OCI-LY1 (cell line): Measurements from ENCODE around the gene ATP8A2.

Source experiments
- H2AFZ ChIP-seq: fragments of 200-600 bp; sonication (generic), shearing (Covaris generic); 2 replicates; pipeline ENCODE4 v1.6.0; 2014; ENCODE audit warnings: antibody characterized with exemption, mild to moderate bottlenecking, low read length
- H3F3A ChIP-seq: fragments of 200-600 bp; sonication (generic), shearing (Covaris generic); 2 replicates; pipeline ENCODE4 v1.6.0; 2014; ENCODE audit warnings: mild to moderate bottlenecking, antibody characterized with exemption, low read length, moderate library complexity; ENCODE audit not compliant: insufficient read depth
- H3K27ac ChIP-seq: fragments of 200-600 bp; sonication (generic); 2 replicates; pipeline ENCODE4 v1.5.1; 2014; ENCODE audit warnings: low read length, mixed run types, mild to moderate bottlenecking, low read depth; ENCODE audit not compliant: poor library complexity, severe bottlenecking
- H3K27me3 ChIP-seq: fragments of 200-600 bp; sonication (generic); 2 replicates; pipeline ENCODE4 v1.6.0; 2014; ENCODE audit warnings: antibody characterized with exemption, mild to moderate bottlenecking, low read length, moderate library complexity; ENCODE audit not compliant: insufficient read depth
- H3K36me3 ChIP-seq: fragments of 200-600 bp; sonication (generic); 2 replicates; pipeline ENCODE4 v1.6.1; 2014; ENCODE audit warnings: mild to moderate bottlenecking, antibody characterized with exemption, low read length, moderate library complexity, mixed read lengths; ENCODE audit not compliant: insufficient read depth
- H3K4me1 ChIP-seq: fragments of 200-600 bp; sonication (generic); 2 replicates; pipeline ENCODE4 v1.5.1; 2014; ENCODE audit warnings: mild to moderate bottlenecking, low read length, moderate library complexity; ENCODE audit not compliant: insufficient read depth, severe bottlenecking
- H3K4me2 ChIP-seq: fragments of 200-600 bp; sonication (generic), shearing (Covaris generic); 2 replicates; pipeline ENCODE4 v1.6.1; 2014; ENCODE audit warnings: low read length
- H3K4me3 ChIP-seq: fragments of 200-600 bp; sonication (generic); 2 replicates; pipeline ENCODE4 v1.5.1; 2014; ENCODE audit warnings: low read length, low read depth, mild to moderate bottlenecking, mixed read lengths; ENCODE audit not compliant: poor library complexity, severe bottlenecking
- H3K79me2 ChIP-seq: fragments of 200-600 bp; shearing (Covaris generic); 2 replicates; pipeline ENCODE4 v1.6.1; 2016; ENCODE audit warnings: mixed run types, low read length, mixed read lengths; ENCODE audit not compliant: insufficient read depth
- H3K9ac ChIP-seq: fragments of 200-600 bp; sonication (generic), shearing (Covaris generic); 2 replicates; pipeline ENCODE4 v1.6.1; 2014; ENCODE audit warnings: mild to moderate bottlenecking, low read length, mixed read lengths
- H3K9me2 ChIP-seq: fragments of 200-600 bp; sonication (generic), shearing (Covaris generic); 2 replicates; pipeline ENCODE4 v1.6.1; 2014; ENCODE audit warnings: low read depth, mild to moderate bottlenecking, low read length, mixed read lengths
- H3K9me3 ChIP-seq: fragments of 200-600 bp; shearing (Covaris generic); 2 replicates; pipeline ENCODE4 v1.6.1; 2014; ENCODE audit warnings: low read length, mixed read lengths
- H4K20me1 ChIP-seq: fragments of 200-600 bp; sonication (generic), shearing (Covaris generic); 2 replicates; pipeline ENCODE4 v1.6.0; 2016; ENCODE audit warnings: mild to moderate bottlenecking, low read length; ENCODE audit not compliant: insufficient read depth
- CTCF ChIP-seq: fragments of 200-600 bp; sonication (generic), shearing (Covaris generic); IDR thresholded peaks from 2 replicates; pipeline ENCODE4 v1.5.1; 2017; ENCODE audit warnings: mild to moderate bottlenecking, antibody characterized with exemption, low read length, moderate library complexity, mixed read lengths
- EZH2 ChIP-seq: fragments of 200-600 bp; sonication (generic), shearing (Covaris generic); IDR thresholded peaks from 2 replicates; pipeline ENCODE4 v1.8.0; 2017; ENCODE audit warnings: borderline replicate concordance, mixed run types, mild to moderate bottlenecking, antibody characterized with exemption, low read length, moderate library complexity, mixed read lengths

The ATP8A2 gene

GRCh38 chr13:25674371-25674770 lies 302.6 kb downstream of the ATP8A2 start:
- H3K9me3 ChIP-seq, result no peaks in the 10 kb centered on the region
- no peaks in the 10 kb centered on the region for H3K9me2 ChIP-seq
- no peak overlapping the region for H2AFZ ChIP-seq
- H3K4me1 ChIP-seq, result no peaks in the 10 kb centered on the region
- H3K4me3 ChIP-seq, result no peak overlapping the region
- no peak overlapping the region for H3K9ac ChIP-seq
- no peaks in the 10 kb centered on the region for H4K20me1 ChIP-seq
- no peak overlapping the region for H3K27ac ChIP-seq
- H3F3A ChIP-seq, result no peaks in the 10 kb centered on the region
- no peak overlapping the region for H3K4me2 ChIP-seq
- H3K36me3 ChIP-seq, result no peaks in the 10 kb centered on the region
- H3K27me3 ChIP-seq, result no peaks in the 10 kb centered on the region
- TF ChIP-seq CTCF (no peak), EZH2 (no peak)
- H3K79me2 ChIP-seq, result no peaks in the 10 kb centered on the region

- no peaks in the 10 kb centered on the region for H3F3A ChIP-seq
- TF ChIP-seq CTCF, result no peak
- TF ChIP-seq EZH2, result no peak
- H3K9me2 ChIP-seq, result no peaks in the 10 kb centered on the region
- H3K4me2 ChIP-seq, result no peak overlapping the region
- H3K27ac ChIP-seq, result no peak overlapping the region
- no peaks in the 10 kb centered on the region for H3K4me1 ChIP-seq
- no peak overlapping the region for H3K4me3 ChIP-seq
- no peaks in the 10 kb centered on the region for H3K27me3 ChIP-seq
- H3K36me3 ChIP-seq, result no peaks in the 10 kb centered on the region
- H3K79me2 ChIP-seq, result no peaks in the 10 kb centered on the region
- H3K9ac ChIP-seq, result no peak overlapping the region
- no peaks in the 10 kb centered on the region for H4K20me1 ChIP-seq
- no peak overlapping the region for H2AFZ ChIP-seq
- no peaks in the 10 kb centered on the region for H3K9me3 ChIP-seq
These were observed 303.3 kb downstream of the ATP8A2 start for GRCh38 chr13:25675060-25675459.

- Histone ChIP-seq H2AFZ (no peak overlapping the region), H3K9me3 (no peaks in the 10 kb centered on the region), H4K20me1 (no peaks in the 10 kb centered on the region), H3K9me2 (no peaks in the 10 kb centered on the region), H3K9ac (no peak overlapping the region), H3F3A (no peaks in the 10 kb centered on the region), H3K4me2 (no peak overlapping the region), H3K4me1 (no peaks in the 10 kb centered on the region), H3K79me2 (no peaks in the 10 kb centered on the region), H3K27me3 (no peaks in the 10 kb centered on the region), H3K4me3 (no peak overlapping the region), H3K27ac (no peak overlapping the region), H3K36me3 (no peaks in the 10 kb centered on the region)
- no peak for TF ChIP-seq CTCF
- TF ChIP-seq EZH2, result no peak
These were observed 306.2 kb downstream of the ATP8A2 start for GRCh38 chr13:25677956-25678355.
